ENCODE data around the gene GRIN3B.

- no peak for TF ChIP-seq PAX5 (IDR thresholded peaks at IDR 0.05; ENCODE audit: insufficient read depth, low read length, severe bottlenecking)
- TF ChIP-seq POLR2AphosphoS5 (IDR thresholded peaks at IDR 0.05; ENCODE audit: low read depth, low read length), result no peak
- no peak for TF ChIP-seq POLR2A (IDR thresholded peaks at IDR 0.05; ENCODE audit: low read depth, low read length)
- no peak for TF ChIP-seq TAF1 (IDR thresholded peaks at IDR 0.05; ENCODE audit: low read depth, low read length)
Measured at GRCh38 chr19:1026783-1027649, 26.8 kb downstream of the GRIN3B start.

All from GM12891 (cell line).